Spleen (tissue), 7 donors: ENCODE data around the gene NOP14.

Experiments
- CTCF ChIP-seq, 11 experiments: fragments of 200-600 bp in 7 of 11; fragments of 450-650 bp in 4 of 11; sonication (generic) in 4 of 11; IDR thresholded peaks in 8 of 11; conservative IDR thresholded peaks in 3 of 11; 1 replicate in 7 of 11; 2 replicates in 4 of 11; pipeline versions ENCODE4 v1.4.0 to v1.8.0; 2016 to 2021; ENCODE audit warnings: antibody characterized with exemption in 11 of 11, inconsistent platforms in 4 of 11, mild to moderate bottlenecking in 1 of 11
- POLR2A ChIP-seq, 3 donors: fragments of 450-650 bp; IDR thresholded peaks; one replicate each; pipeline ENCODE4 v1.5.1; 2017; ENCODE audit warnings: antibody characterized with exemption in 3 of 3, mild to moderate bottlenecking in 1 of 3
- POLR2AphosphoS5 ChIP-seq, 3 donors: sonication (generic); formaldehyde crosslinking; IDR thresholded peaks; one replicate each; pipeline ENCODE4 v1.5.1; 2017; ENCODE audit warnings: antibody characterized with exemption in 3 of 3
- donor health status: DM: no; HTN: no; CAD: no; lungs with moderate emphysema.
- donor health status: DM: no; HTN: no; CAD: no.
- donor health status: DM: no; HTN: no; CAD: no.

GRCh38 chr4:2907226-2907625, 56.0 kb downstream of the NOP14 start:
- TF ChIP-seq POLR2A (IDR thresholded peaks at IDR 0.05): no peak
- no peak for TF ChIP-seq POLR2AphosphoS5 (IDR thresholded peaks at IDR 0.05)
- TF ChIP-seq CTCF (IDR thresholded peaks at IDR 0.05 in 8 of 11, conservative IDR thresholded peaks at IDR 0.05 in 3 of 11): no peak
